HCT116 (cell line): ENCODE data around the gene SCN1B. TPM values are rescaled to one million over a fixed set of nuclear protein-coding genes. Genes with fewer than 3 reads are reported as not detected.

Experiments
- ATAC-seq: fragments of 200-7000 bp; cut with Tn5 transposase; 2 replicates; pipeline ENCODE4 v1.9.1; 2020; ENCODE audit warnings: mild to moderate bottlenecking, moderate library complexity
- BruUV-seq: library from RNA; stranded (reverse); fragments of 400-500 nt; replicated peaks from 2 replicates; lab custom pipeline; 2021; lab: Mats Ljungman, UMichigan
- CTCF ChIA-PET: fragments of 300-600 bp; sonication (Branson Sonifier 250); formaldehyde crosslinking; loops from one replicate; lab custom pipeline; 2021; ENCODE audit warnings: antibody characterized with exemption; lab: Charles Lee
- POLR2A ChIA-PET: fragments of 300-600, 350-600 bp; sonication (Branson Sonifier 250); formaldehyde crosslinking; loops from one replicate; lab custom pipeline; 2021; ENCODE audit warnings: antibody characterized with exemption; lab: Charles Lee
- RAD21 ChIA-PET, 2 experiments: fragments of 300-600 bp; sonication (Branson Sonifier 250); formaldehyde crosslinking; loops; one replicate each; lab custom pipeline; 2023; ENCODE audit warnings: low total read pairs in 2 of 2; ENCODE audit not compliant: uncharacterized antibody in 2 of 2, unreplicated experiment in 2 of 2, low non-redundant PET in 1 of 2; lab: Charles Lee
- DNase-seq: peaks from one replicate; pipeline ENCODE4 v3.0.0-alpha.2; 2010; ENCODE audit warnings: low read depth, low spot score
- H2AFZ ChIP-seq: fragments of 200-600 bp; shearing (Covaris generic), sonication (generic); 2 replicates; pipeline ENCODE4 v1.6.1; 2017; ENCODE audit warnings: low read depth, mixed run types, mixed read lengths, antibody characterized with exemption, low read length; ENCODE audit not compliant: poor library complexity, severe bottlenecking
- H3K27ac ChIP-seq: 2 replicates; pipeline ENCODE4 v1.5.1; 2012; ENCODE audit warnings: low read depth, low read length
- H3K27me3 ChIP-seq: fragments of 200-600 bp; sonication (generic); 2 replicates; pipeline ENCODE4 v1.6.1; 2016; ENCODE audit warnings: mixed run types, low read length, mixed read lengths; ENCODE audit not compliant: insufficient read depth
- H3K36me3 ChIP-seq, 2 experiments: fragments of 200-500 bp in 1 of 2; fragments of 200-600 bp in 1 of 2; sonication (Bioruptor generic) in 1 of 2; sonication (generic) in 1 of 2; 2 replicates each; pipeline versions ENCODE4 v1.5.1 to v1.6.1; 2014 to 2016; ENCODE audit warnings: low read length in 2 of 2, inconsistent platforms in 1 of 2, mixed read lengths in 1 of 2, mixed run types in 1 of 2; ENCODE audit not compliant: insufficient read depth in 2 of 2, control insufficient read depth in 1 of 2
- H3K4me1 ChIP-seq, 2 experiments: fragments of 200-600 bp in 1 of 2; sonication (generic) in 1 of 2; 2 replicates each; pipeline versions ENCODE4 v1.5.1 to v1.6.1; 2012 to 2017; ENCODE audit warnings: low read length in 2 of 2, inconsistent platforms in 1 of 2, mild to moderate bottlenecking in 1 of 2, mixed read lengths in 1 of 2, mixed run types in 1 of 2, moderate library complexity in 1 of 2; ENCODE audit not compliant: insufficient read depth in 2 of 2, control insufficient read depth in 1 of 2
- H3K4me2 ChIP-seq: fragments of 200-600 bp; sonication (generic); 2 replicates; pipeline ENCODE4 v1.6.1; 2017; ENCODE audit warnings: mixed run types, low read length, mixed read lengths
- H3K4me3 ChIP-seq, 2 experiments: fragments of 200-600 bp in 1 of 2; sonication (generic) in 1 of 2; replicated peaks in 1 of 2; 2 replicates each; pipeline ENCODE4 v1.5.1; 2011 to 2016; ENCODE audit warnings: low read length in 2 of 2, control low read depth in 1 of 2, low read depth in 1 of 2, mild to moderate bottlenecking in 1 of 2, mixed read lengths in 1 of 2, mixed run types in 1 of 2
- H3K79me2 ChIP-seq: fragments of 200-600 bp; sonication (generic); 2 replicates; pipeline ENCODE4 v1.6.1; 2017; ENCODE audit warnings: mild to moderate bottlenecking, mixed run types, low read length, moderate library complexity, mixed read lengths; ENCODE audit not compliant: insufficient read depth
- H3K9ac ChIP-seq: fragments of 200-600 bp; sonication (generic); 2 replicates; pipeline ENCODE4 v1.6.1; 2016; ENCODE audit warnings: low read length, mixed read lengths
- H3K9me2 ChIP-seq: fragments of 200-600 bp; sonication (generic), shearing (Covaris generic); 2 replicates; pipeline ENCODE4 v1.6.1; 2017; ENCODE audit warnings: mixed run types, mild to moderate bottlenecking, moderate library complexity; ENCODE audit not compliant: insufficient read depth
- H3K9me3 ChIP-seq, 2 experiments: fragments of 200-500 bp in 1 of 2; fragments of 200-600 bp in 1 of 2; sonication (Bioruptor generic) in 1 of 2; sonication (generic) in 1 of 2; 2 replicates each; pipeline ENCODE4 v1.6.1; 2014 to 2017; ENCODE audit warnings: low read length in 2 of 2, mixed read lengths in 2 of 2, inconsistent platforms in 1 of 2, low read depth in 1 of 2, mild to moderate bottlenecking in 1 of 2, mixed run types in 1 of 2, moderate library complexity in 1 of 2; ENCODE audit not compliant: control insufficient read depth in 1 of 2, insufficient read depth in 1 of 2
- H4K20me1 ChIP-seq: fragments of 200-600 bp; sonication (generic), shearing (Covaris generic); 2 replicates; pipeline ENCODE4 v1.6.1; 2017; ENCODE audit warnings: mixed run types, mild to moderate bottlenecking, moderate library complexity; ENCODE audit not compliant: insufficient read depth
- CBX3 ChIP-seq: IDR thresholded peaks from 2 replicates; pipeline ENCODE4 v1.6.1; 2012; ENCODE audit warnings: low read depth
- CEBPB ChIP-seq: IDR thresholded peaks from 2 replicates; pipeline ENCODE4 v1.6.1; 2012; ENCODE audit warnings: low read depth
- ELF1 ChIP-seq: IDR thresholded peaks from 2 replicates; pipeline ENCODE4 v1.6.1; 2012; ENCODE audit warnings: low read depth, borderline replicate concordance
- EZH2 ChIP-seq: fragments of 200-600 bp; sonication (generic); IDR thresholded peaks from 2 replicates; pipeline ENCODE4 v1.6.1; 2017; ENCODE audit warnings: antibody characterized with exemption, mixed run types
- POLR2AphosphoS5 ChIP-seq: IDR thresholded peaks from 2 replicates; pipeline ENCODE4 v1.6.1; 2011; ENCODE audit warnings: mild to moderate bottlenecking, low read depth, low read length, moderate library complexity
- RAD21 ChIP-seq: IDR thresholded peaks from 2 replicates; pipeline ENCODE4 v1.6.1; 2012; ENCODE audit warnings: low read depth, mild to moderate bottlenecking
- SP1 ChIP-seq: IDR thresholded peaks from 2 replicates; pipeline ENCODE4 v1.6.1; 2012; ENCODE audit warnings: low read depth
- YY1 ChIP-seq: IDR thresholded peaks from 2 replicates; pipeline ENCODE4 v1.6.1; 2011; ENCODE audit warnings: low read length, low read depth, moderate library complexity, mild to moderate bottlenecking; ENCODE audit not compliant: insufficient replicate concordance; ENCODE audit errors: extremely low read depth
- ZNF274 ChIP-seq: fragments of 200-500 bp; sonication (Bioruptor generic); IDR thresholded peaks from 2 replicates; pipeline ENCODE4 v1.6.1; 2014; ENCODE audit warnings: mild to moderate bottlenecking, low read depth, low read length, inconsistent platforms
- intact Hi-C: fragments of 100-400 bp; cut with micrococcal nuclease; formaldehyde crosslinking; loops from 2 replicates; pipeline ENCODE4 v1.10.0; 2022
- total RNA-seq: library from RNA; stranded (reverse); gene quantifications from one replicate; pipeline ENCODE4 v1.2.1, GENCODE V29; 2021; ENCODE audit not compliant: unreplicated experiment
- TF ChIP-seq, protein P1 (sequence below): IDR thresholded peaks from 2 replicates; pipeline ENCODE4 v1.6.1; 2012
- TF ChIP-seq, protein P2 (sequence below), 3 experiments: fragments of 200-600 bp in 1 of 3; sonication (generic) in 1 of 3; IDR thresholded peaks in 2 of 3; conservative IDR thresholded peaks in 1 of 3; 2 replicates each; pipeline ENCODE4 v1.5.1; 2012 to 2017; ENCODE audit warnings: low read depth in 2 of 3, low read length in 2 of 3, antibody characterized with exemption in 1 of 3, borderline replicate concordance in 1 of 3, control low read depth in 1 of 3, mild to moderate bottlenecking in 1 of 3, mixed read lengths in 1 of 3, mixed run types in 1 of 3, moderate library complexity in 1 of 3; ENCODE audit not compliant: insufficient read depth in 1 of 3

SCN1B gene
- total RNA-seq, 1 experiment from 2014 or later, result 6.6 TPM

DNA sequence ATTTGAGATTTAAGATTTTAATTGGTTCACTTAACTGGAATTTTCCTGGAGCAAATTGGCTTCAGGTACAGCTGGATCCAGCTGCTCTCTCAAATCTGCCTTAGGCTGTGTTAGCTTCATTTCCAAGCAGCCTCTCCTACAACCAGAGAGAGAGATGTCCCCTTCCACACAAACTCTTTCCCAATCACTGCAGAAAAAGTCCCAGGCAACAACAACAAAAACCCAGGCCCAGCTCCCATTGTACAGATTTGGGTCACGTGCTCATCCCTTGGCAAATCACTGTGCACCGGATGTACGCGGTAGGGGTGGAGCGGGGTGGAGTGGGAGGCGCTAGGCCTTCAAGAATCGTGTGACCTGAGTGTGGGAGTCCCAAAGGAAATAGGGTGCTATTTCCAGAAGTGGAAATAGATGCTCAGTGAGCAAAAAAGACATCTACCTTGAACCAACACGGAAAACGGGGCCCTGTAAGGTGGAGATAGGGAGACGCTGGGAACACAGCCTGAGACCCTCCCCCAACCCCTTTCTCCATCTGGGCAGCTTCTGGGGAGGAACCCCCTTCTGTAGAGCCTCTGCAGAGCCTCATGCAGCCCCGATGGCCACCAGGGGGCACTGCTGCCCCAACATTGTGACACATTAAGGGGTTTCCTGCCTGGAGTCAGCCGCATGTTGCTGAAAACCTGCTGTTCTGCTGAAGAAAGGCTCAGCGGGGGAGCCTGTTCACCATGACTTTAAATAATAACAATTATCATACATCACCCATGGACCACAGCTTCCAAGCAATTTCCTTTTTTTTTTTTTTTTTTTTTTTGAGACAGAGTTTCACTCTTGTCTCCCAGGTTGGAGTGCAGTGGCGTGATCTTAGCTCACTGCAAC, 36.7 kb downstream of the SCN1B start:
- no peaks in the 10 kb centered on the region for H3K9me2 ChIP-seq
- H2AFZ ChIP-seq, result peak overlapping the region; percentile 12
- peak; percentile 12; the same call in 1 of the 2 replicates for TF ChIP-seq CBX3
- TF ChIP-seq ELF1, result no peak
- TF ChIP-seq RAD21, result peak; percentile 93
- TF ChIP-seq, protein P1, sequence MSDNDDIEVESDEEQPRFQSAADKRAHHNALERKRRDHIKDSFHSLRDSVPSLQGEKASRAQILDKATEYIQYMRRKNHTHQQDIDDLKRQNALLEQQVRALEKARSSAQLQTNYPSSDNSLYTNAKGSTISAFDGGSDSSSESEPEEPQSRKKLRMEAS, result 0 out of 2 replicates have a peak, but pooled peaks have one; percentile 27
- TF ChIP-seq EZH2, result no peak
- TF ChIP-seq POLR2AphosphoS5, result no peak
- TF ChIP-seq CEBPB, result no peak
- 0 out of 2 replicates have a peak, but pooled peaks have one; percentile 6 for TF ChIP-seq SP1
- TF ChIP-seq, protein P2, sequence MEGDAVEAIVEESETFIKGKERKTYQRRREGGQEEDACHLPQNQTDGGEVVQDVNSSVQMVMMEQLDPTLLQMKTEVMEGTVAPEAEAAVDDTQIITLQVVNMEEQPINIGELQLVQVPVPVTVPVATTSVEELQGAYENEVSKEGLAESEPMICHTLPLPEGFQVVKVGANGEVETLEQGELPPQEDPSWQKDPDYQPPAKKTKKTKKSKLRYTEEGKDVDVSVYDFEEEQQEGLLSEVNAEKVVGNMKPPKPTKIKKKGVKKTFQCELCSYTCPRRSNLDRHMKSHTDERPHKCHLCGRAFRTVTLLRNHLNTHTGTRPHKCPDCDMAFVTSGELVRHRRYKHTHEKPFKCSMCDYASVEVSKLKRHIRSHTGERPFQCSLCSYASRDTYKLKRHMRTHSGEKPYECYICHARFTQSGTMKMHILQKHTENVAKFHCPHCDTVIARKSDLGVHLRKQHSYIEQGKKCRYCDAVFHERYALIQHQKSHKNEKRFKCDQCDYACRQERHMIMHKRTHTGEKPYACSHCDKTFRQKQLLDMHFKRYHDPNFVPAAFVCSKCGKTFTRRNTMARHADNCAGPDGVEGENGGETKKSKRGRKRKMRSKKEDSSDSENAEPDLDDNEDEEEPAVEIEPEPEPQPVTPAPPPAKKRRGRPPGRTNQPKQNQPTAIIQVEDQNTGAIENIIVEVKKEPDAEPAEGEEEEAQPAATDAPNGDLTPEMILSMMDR (IDR thresholded peaks at IDR 0.05 in 2 of 3, conservative IDR thresholded peaks at IDR 0.05 in 1 of 3; ENCODE audit: borderline replicate concordance in 1 of 3, insufficient read depth in 1 of 3, low read depth in 2 of 3, low read length in 2 of 3), result peak; percentile 91 to 96 (median 91)
- no peak for TF ChIP-seq ZNF274
- TF ChIP-seq YY1, result no peak
- no TSS peak for BruUV-seq
- peak overlapping the region; percentile 30 for H3K27ac ChIP-seq
- peaks cover 0 to 5% of the 10 kb centered on the region in 2 experiments; a peak in 1 of 4 replicates for H3K9me3 ChIP-seq
- no peaks in the 10 kb centered on the region for H3K36me3 ChIP-seq
- H3K9ac ChIP-seq, result no peak overlapping the region
- H3K27me3 ChIP-seq, result no peaks in the 10 kb centered on the region
- POLR2A ChIA-PET, result interaction anchor here (1.0 to 1.8 kb wide), 3 partner anchors 12 to 75 kb away, joined by 4 to 12 read pairs (median 5); no protein-coding TSS in a partner anchor
- CTCF ChIA-PET, result interaction anchor here (0.7 to 3.0 kb wide), 17 partner anchors 9 to 430 kb away, joined by 3 to 46 read pairs (median 5); partner anchors contain the start of genes FXYD3 and LGI4
- H3K4me3 ChIP-seq, result peak overlapping the region in 1 of 2 experiments; percentile 13; a peak in 2 of 4 replicates
- H4K20me1 ChIP-seq, result no peaks in the 10 kb centered on the region
- peak overlapping the region; percentile 43 for H3K4me2 ChIP-seq
- H3K4me1 ChIP-seq, result peaks cover 10 to 28% of the 10 kb centered on the region in 2 experiments; a peak in 3 of 4 replicates
- H3K79me2 ChIP-seq, result no peaks in the 10 kb centered on the region
- intact Hi-C loops, result loop anchor here (1.0 to 5.0 kb wide), 2 partner anchors 68 to 180 kb away; partner anchors contain the start of genes LGI4 and LSR
- RAD21 ChIA-PET, result interaction anchor here (0.7 to 2.4 kb wide), 3 partner anchors 69 to 75 kb away, joined by 3 to 25 read pairs (median 24); no protein-coding TSS in a partner anchor
- DNase-seq (peak; percentile 89), ATAC-seq (peak; percentile 97)
